Neural progenitor cell (in vitro differentiated cells): Measurements from ENCODE around the gene KLRB1. TPM values are rescaled to one million over a fixed set of nuclear protein-coding genes. Genes with fewer than 3 reads are reported as not detected.
A peak's percentile ranks its signal among the peaks of the same experiment; 100 is the strongest.

Experiments
- DNase-seq: peaks from one replicate; pipeline ENCODE4 v3.0.0-alpha.2; 2016; ENCODE audit warnings: low spot score
- H2AFZ ChIP-seq: fragments of 200-600 bp; sonication (generic); replicated peaks from 2 replicates; pipeline ENCODE4 v1.6.1; 2016; ENCODE audit warnings: antibody characterized with exemption
- H3F3A ChIP-seq: fragments of 200-600 bp; sonication (generic); 2 replicates; pipeline ENCODE4 v1.6.1; 2016; ENCODE audit warnings: antibody characterized with exemption, low read depth
- H3K27ac ChIP-seq: fragments of 200-600 bp; sonication (generic); 2 replicates; pipeline ENCODE4 v1.5.1; 2016; ENCODE audit warnings: mild to moderate bottlenecking
- H3K27me3 ChIP-seq: fragments of 200-600 bp; sonication (generic); 2 replicates; pipeline ENCODE4 v1.6.1; 2016; ENCODE audit warnings: mild to moderate bottlenecking, moderate library complexity
- H3K36me3 ChIP-seq: fragments of 200-600 bp; sonication (generic); 2 replicates; pipeline ENCODE4 v1.5.1; 2016
- H3K4me1 ChIP-seq: fragments of 200-600 bp; sonication (generic); 2 replicates; pipeline ENCODE4 v1.6.1; 2016; ENCODE audit warnings: mixed run types
- H3K4me2 ChIP-seq: fragments of 200-600 bp; sonication (generic); 2 replicates; pipeline ENCODE4 v1.6.1; 2016
- H3K4me3 ChIP-seq: fragments of 200-600 bp; sonication (generic); 2 replicates; pipeline ENCODE4 v1.5.1; 2016
- H3K79me2 ChIP-seq: fragments of 200-600 bp; sonication (generic); 2 replicates; pipeline ENCODE4 v1.6.1; 2016; ENCODE audit warnings: low read depth
- H3K9ac ChIP-seq: fragments of 200-600 bp; sonication (generic); 2 replicates; pipeline ENCODE4 v1.6.1; 2016
- H3K9me3 ChIP-seq: fragments of 200-600 bp; sonication (generic); 2 replicates; pipeline ENCODE4 v1.5.1; 2016; ENCODE audit warnings: low read depth
- H4K20me1 ChIP-seq: fragments of 200-600 bp; sonication (generic); 2 replicates; pipeline ENCODE4 v1.6.1; 2016; ENCODE audit warnings: low read depth
- H3K27ac Mint-ChIP-seq: 3 replicates; pipeline ENCODE4 v1.8.0; 2021; ENCODE audit warnings: mixed read lengths
- H3K27me3 Mint-ChIP-seq: 2 replicates; pipeline ENCODE4 v1.8.0; 2022; ENCODE audit warnings: low read depth, mild to moderate bottlenecking, inconsistent platforms, moderate library complexity, mixed read lengths; ENCODE audit not compliant: insufficient read depth
- H3K36me3 Mint-ChIP-seq: 3 replicates; pipeline ENCODE4 v1.8.0; 2021; ENCODE audit warnings: mixed read lengths
- H3K4me1 Mint-ChIP-seq: 3 replicates; pipeline ENCODE4 v1.8.0; 2021; ENCODE audit warnings: mixed read lengths
- H3K4me3 Mint-ChIP-seq: 3 replicates; pipeline ENCODE4 v1.8.0; 2021; ENCODE audit warnings: mild to moderate bottlenecking, moderate library complexity, mixed read lengths
- H3K9me3 Mint-ChIP-seq: 3 replicates; pipeline ENCODE4 v1.8.0; 2020; ENCODE audit warnings: mixed read lengths
- EZH2 ChIP-seq: fragments of 200-600 bp; sonication (generic); IDR thresholded peaks from 2 replicates; pipeline ENCODE4 v1.6.1; 2017; ENCODE audit warnings: antibody characterized with exemption, mild to moderate bottlenecking, moderate library complexity
- EZH2phosphoT487 ChIP-seq: fragments of 200-600 bp; sonication (generic); IDR thresholded peaks from 2 replicates; pipeline ENCODE4 v1.6.1; 2017; ENCODE audit warnings: antibody characterized with exemption
- total RNA-seq: library from RNA; depleted of rRNA; stranded (reverse); fragments of >200 nt; gene quantifications from 2 replicates; pipeline ENCODE4 v1.2.3, GENCODE V29; 2015; ENCODE audit warnings: low replicate concordance
- TF ChIP-seq, protein P1 (sequence below): fragments of 200-600 bp; sonication (generic); IDR thresholded peaks from 2 replicates; pipeline ENCODE4 v1.5.1; 2017; ENCODE audit warnings: antibody characterized with exemption, mild to moderate bottlenecking

Gene KLRB1
- not detected in 2 replicates for total RNA-seq

- TF ChIP-seq, protein P1, sequence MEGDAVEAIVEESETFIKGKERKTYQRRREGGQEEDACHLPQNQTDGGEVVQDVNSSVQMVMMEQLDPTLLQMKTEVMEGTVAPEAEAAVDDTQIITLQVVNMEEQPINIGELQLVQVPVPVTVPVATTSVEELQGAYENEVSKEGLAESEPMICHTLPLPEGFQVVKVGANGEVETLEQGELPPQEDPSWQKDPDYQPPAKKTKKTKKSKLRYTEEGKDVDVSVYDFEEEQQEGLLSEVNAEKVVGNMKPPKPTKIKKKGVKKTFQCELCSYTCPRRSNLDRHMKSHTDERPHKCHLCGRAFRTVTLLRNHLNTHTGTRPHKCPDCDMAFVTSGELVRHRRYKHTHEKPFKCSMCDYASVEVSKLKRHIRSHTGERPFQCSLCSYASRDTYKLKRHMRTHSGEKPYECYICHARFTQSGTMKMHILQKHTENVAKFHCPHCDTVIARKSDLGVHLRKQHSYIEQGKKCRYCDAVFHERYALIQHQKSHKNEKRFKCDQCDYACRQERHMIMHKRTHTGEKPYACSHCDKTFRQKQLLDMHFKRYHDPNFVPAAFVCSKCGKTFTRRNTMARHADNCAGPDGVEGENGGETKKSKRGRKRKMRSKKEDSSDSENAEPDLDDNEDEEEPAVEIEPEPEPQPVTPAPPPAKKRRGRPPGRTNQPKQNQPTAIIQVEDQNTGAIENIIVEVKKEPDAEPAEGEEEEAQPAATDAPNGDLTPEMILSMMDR: no peak
- TF ChIP-seq EZH2 (no peak), EZH2phosphoT487 (no peak)
- Histone ChIP-seq H3K9me3 (no peaks in the 10 kb centered on the region), H3K9ac (no peak within 1 kb of the TSS), H3K4me1 (no peaks in the 10 kb centered on the region), H3K4me3 (no peak within 1 kb of the TSS), H4K20me1 (no peaks in the 10 kb centered on the region), H3K79me2 (no peaks in the 10 kb centered on the region), H3K27me3 (no peaks in the 10 kb centered on the region), H3F3A (no peaks in the 10 kb centered on the region), H3K27ac (no peak within 1 kb of the TSS), H3K4me2 (no peak within 1 kb of the TSS), H3K36me3 (no peaks in the 10 kb centered on the region), H2AFZ (no peak within 1 kb of the TSS)
- no peak within 1 kb of the TSS for H3K4me3 Mint-ChIP-seq
- no peak within 1 kb of the TSS for H3K27ac Mint-ChIP-seq
- H3K36me3 Mint-ChIP-seq: no peaks in the 10 kb centered on the region
- no peaks in the 10 kb centered on the region for H3K4me1 Mint-ChIP-seq
- H3K27me3 Mint-ChIP-seq: no peaks in the 10 kb centered on the region
- no peak for DNase-seq
- H3K9me3 Mint-ChIP-seq: peaks cover 12% of the 10 kb centered on the region
Measured at GRCh38 chr12:9607716-9608115, at the start of gene KLRB1. Gene KLRB1, minus strand, starts transcription at chr12:9607916. Its CDS starts 77 bp downstream, at chr12:9607839.

GRCh38 chr12:9651265-9651729 is 43.6 kb upstream of the KLRB1 start:
- H3K4me2 ChIP-seq: no peak overlapping the region
- no peak overlapping the region for H3K9ac ChIP-seq

DNA sequence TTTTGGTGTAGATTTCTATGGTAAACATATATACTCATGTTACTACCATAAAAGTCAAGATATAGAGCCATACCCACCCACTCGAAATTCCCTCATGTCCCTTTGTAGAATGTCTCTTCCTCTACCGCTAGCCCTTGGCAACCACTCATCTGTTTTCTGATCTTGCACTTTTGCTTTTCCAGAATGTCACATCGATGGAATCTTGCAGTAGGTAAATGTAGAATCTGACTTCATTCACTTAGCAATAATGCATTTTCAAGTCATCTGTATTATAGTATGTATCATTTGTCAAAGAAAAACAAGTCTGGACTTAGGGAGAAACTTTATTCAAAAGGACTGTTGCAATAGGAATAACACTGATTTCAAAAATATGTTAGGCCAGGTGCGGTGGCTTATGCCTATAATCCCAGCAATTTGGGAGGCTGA is 42.4 kb upstream of the KLRB1 start:
- H3K4me3 ChIP-seq: peak overlapping the region; percentile 64
- H3K9me3 ChIP-seq: no peaks in the 10 kb centered on the region
- no peaks in the 10 kb centered on the region for H3K36me3 ChIP-seq
- Mint-ChIP-seq H3K4me3 (peak overlapping the region; percentile 74), H3K36me3 (peaks cover 21% of the 10 kb centered on the region), H3K27ac (no peak overlapping the region), H3K4me1 (peaks cover 30% of the 10 kb centered on the region), H3K27me3 (no peaks in the 10 kb centered on the region), H3K9me3 (peaks cover 1% of the 10 kb centered on the region)
- no peak overlapping the region for H3K9ac ChIP-seq
- H3K27ac ChIP-seq: no peak overlapping the region
- TF ChIP-seq EZH2 (no peak), EZH2phosphoT487 (no peak)
- TF ChIP-seq, protein P1: no peak
- peak overlapping the region; percentile 79 for H3K4me2 ChIP-seq
- peaks cover 11% of the 10 kb centered on the region for H3K4me1 ChIP-seq
- H2AFZ ChIP-seq: no peak overlapping the region
- H4K20me1 ChIP-seq: no peaks in the 10 kb centered on the region
- peaks cover 20% of the 10 kb centered on the region for H3F3A ChIP-seq
- DNase-seq: no peak
- H3K79me2 ChIP-seq: peaks cover 42% of the 10 kb centered on the region
- no peaks in the 10 kb centered on the region for H3K27me3 ChIP-seq

More at GRCh38 chr12:9651265-9651729, 43.6 kb upstream of the KLRB1 start:
- H3K27me3 Mint-ChIP-seq: no peaks in the 10 kb centered on the region
- Histone ChIP-seq H3K4me3 (no peak overlapping the region), H4K20me1 (no peaks in the 10 kb centered on the region), H2AFZ (no peak overlapping the region), H3K79me2 (peaks cover 42% of the 10 kb centered on the region), H3K4me1 (peaks cover 11% of the 10 kb centered on the region), H3K27me3 (no peaks in the 10 kb centered on the region), H3K9me3 (no peaks in the 10 kb centered on the region), H3F3A (peaks cover 20% of the 10 kb centered on the region), H3K36me3 (no peaks in the 10 kb centered on the region), H3K27ac (no peak overlapping the region)
- no peak for DNase-seq
- TF ChIP-seq EZH2phosphoT487 (no peak), EZH2 (no peak)
- TF ChIP-seq, protein P1: no peak
- H3K4me3 Mint-ChIP-seq: no peak overlapping the region
- H3K4me1 Mint-ChIP-seq: peaks cover 30% of the 10 kb centered on the region
- peaks cover 21% of the 10 kb centered on the region for H3K36me3 Mint-ChIP-seq
- H3K9me3 Mint-ChIP-seq: no peaks in the 10 kb centered on the region
- H3K27ac Mint-ChIP-seq: no peak overlapping the region
